ENCODE results near the gene FOXA2. TPM values are rescaled to one million over a fixed set of nuclear protein-coding genes. Genes with fewer than 3 reads are reported as not detected.

Gene FOXA2
- total RNA-seq, 1 experiment from 2014 or later, result 14.4 TPM

DNA sequence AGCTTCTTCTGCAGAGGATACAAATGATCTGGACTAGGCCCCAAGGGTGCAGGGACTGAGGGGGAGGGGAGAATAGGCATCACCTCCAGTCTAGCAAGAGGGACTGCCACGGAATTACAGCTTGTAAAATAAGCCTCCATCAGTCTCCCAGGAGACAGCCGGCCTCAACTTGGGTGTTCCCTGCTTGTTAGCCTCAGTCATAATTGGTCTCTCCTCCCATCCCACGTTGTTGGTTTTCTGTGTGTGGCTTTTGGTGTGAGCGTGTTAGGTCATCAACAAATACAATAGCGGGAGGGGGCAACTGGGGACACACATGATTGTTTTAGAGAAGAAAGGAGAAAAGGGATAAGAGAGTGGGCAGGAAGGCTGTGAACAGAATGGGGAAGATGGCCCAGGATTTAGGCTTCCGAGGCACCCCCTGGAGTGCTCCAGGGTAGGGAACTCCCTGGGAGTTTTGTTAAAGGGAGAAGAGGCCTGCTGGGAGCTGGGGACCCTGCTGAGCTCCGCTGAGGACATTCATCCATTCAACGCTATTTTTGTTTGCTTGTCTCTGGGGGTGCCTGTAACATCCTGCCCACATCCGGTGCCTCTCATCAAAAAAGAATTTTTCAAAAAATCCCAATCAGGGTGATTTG lies 9.2 kb downstream of the FOXA2 start:
- ChIA-PET POLR2A (ENCODE audit: unreplicated experiment) (interaction anchor here (0.7 kb wide), 1 partner anchor 69 kb away, joined by 3 read pairs; no protein-coding TSS in a partner anchor), CTCF (interaction anchor here (0.7 to 0.9 kb wide), 2 partner anchors 63 to 122 kb away, joined by 3 to 7 read pairs; no protein-coding TSS in a partner anchor)
- Histone ChIP-seq H3K9ac (ENCODE audit: low read length) (peak overlapping the region; percentile 53), H3F3A (ENCODE audit: low read length, unreplicated experiment) (no peaks in the 10 kb centered on the region), H3K9me2 (replicated peaks; ENCODE audit: low read length) (no peaks in the 10 kb centered on the region), H3K4me1 (ENCODE audit: insufficient read depth, low read length) (peaks cover 21% of the 10 kb centered on the region), H3K79me2 (ENCODE audit: low read length) (peaks cover 15% of the 10 kb centered on the region; the same call in 1 of the 2 replicates), H3K4me2 (ENCODE audit: low read length) (peak overlapping the region; percentile 32), H3K27me3 (ENCODE audit: low read length) (0 out of 2 replicates have a peak, but pooled peaks cover 6% of the 10 kb centered on the region), H3K9me3 (ENCODE audit: low read length) (no peaks in the 10 kb centered on the region), H3K36me3 (ENCODE audit: low read depth, low read length) (no peaks in the 10 kb centered on the region), H3K27ac (ENCODE audit: low read length) (peak overlapping the region; percentile 80), H2AFZ (ENCODE audit: low read length) (0 out of 2 replicates have a peak overlapping the region, but pooled peaks have one; percentile 19), H4K20me1 (ENCODE audit: low read length) (no peaks in the 10 kb centered on the region), H3K4me3 (ENCODE audit: low read length) (no peak overlapping the region; the same call in 1 of the 2 replicates)
- peak; percentile 59 for DNase-seq
- intact Hi-C loops (cut with micrococcal nuclease), result loop anchor here (5.0 kb wide), 1 partner anchor 123 kb away; no protein-coding TSS in a partner anchor
- peak; percentile 32 for ATAC-seq
- no TSS peak for BruUV-seq (replicated peaks)
- TF ChIP-seq, protein P1, sequence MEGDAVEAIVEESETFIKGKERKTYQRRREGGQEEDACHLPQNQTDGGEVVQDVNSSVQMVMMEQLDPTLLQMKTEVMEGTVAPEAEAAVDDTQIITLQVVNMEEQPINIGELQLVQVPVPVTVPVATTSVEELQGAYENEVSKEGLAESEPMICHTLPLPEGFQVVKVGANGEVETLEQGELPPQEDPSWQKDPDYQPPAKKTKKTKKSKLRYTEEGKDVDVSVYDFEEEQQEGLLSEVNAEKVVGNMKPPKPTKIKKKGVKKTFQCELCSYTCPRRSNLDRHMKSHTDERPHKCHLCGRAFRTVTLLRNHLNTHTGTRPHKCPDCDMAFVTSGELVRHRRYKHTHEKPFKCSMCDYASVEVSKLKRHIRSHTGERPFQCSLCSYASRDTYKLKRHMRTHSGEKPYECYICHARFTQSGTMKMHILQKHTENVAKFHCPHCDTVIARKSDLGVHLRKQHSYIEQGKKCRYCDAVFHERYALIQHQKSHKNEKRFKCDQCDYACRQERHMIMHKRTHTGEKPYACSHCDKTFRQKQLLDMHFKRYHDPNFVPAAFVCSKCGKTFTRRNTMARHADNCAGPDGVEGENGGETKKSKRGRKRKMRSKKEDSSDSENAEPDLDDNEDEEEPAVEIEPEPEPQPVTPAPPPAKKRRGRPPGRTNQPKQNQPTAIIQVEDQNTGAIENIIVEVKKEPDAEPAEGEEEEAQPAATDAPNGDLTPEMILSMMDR (conservative IDR thresholded peaks at IDR 0.05; ENCODE audit: low read depth, low read length), result no peak
- TF ChIP-seq EZH2 (IDR thresholded peaks at IDR 0.05; ENCODE audit: low read length, unreplicated experiment) (no peak), EZH2phosphoT487 (IDR thresholded peaks at IDR 0.05; ENCODE audit: borderline replicate concordance, low read length) (no peak)

DNA sequence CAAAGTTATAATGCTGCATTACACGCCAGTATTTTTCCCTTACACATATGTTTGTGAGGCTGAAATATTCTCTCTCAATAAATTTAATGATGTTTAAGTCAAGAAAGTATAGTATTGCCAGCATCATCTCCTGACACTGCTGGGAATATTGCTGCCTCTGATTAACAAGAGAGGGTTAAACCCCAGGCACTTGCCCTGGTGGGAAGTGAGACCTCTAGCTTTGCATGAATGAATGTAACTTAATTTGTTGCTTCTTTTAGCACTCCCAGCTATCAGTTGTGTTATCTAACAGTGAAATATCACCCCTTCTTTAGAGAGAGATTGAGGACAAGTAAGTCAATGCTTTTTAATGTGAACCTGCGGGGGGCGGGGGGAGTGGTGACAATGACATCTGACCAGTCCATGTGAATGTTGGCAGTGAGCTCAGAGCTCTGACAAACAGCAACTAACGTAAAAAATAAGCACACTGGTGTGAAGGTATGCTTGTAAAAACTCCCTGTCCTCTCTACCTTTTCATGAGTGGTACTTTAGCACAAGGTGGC lies 9.8 kb downstream of the FOXA2 start:
- Histone ChIP-seq H3K4me1 (ENCODE audit: insufficient read depth, low read length) (peaks cover 21% of the 10 kb centered on the region), H3K27me3 (ENCODE audit: low read length) (0 out of 2 replicates have a peak, but pooled peaks cover 6% of the 10 kb centered on the region), H2AFZ (ENCODE audit: low read length) (no peak overlapping the region), H4K20me1 (ENCODE audit: low read length) (no peaks in the 10 kb centered on the region), H3F3A (ENCODE audit: low read length, unreplicated experiment) (no peaks in the 10 kb centered on the region), H3K9me2 (replicated peaks; ENCODE audit: low read length) (no peaks in the 10 kb centered on the region), H3K79me2 (ENCODE audit: low read length) (peaks cover 15% of the 10 kb centered on the region; the same call in 1 of the 2 replicates), H3K4me3 (ENCODE audit: low read length) (no peak overlapping the region), H3K4me2 (ENCODE audit: low read length) (peak overlapping the region; percentile 32; the same call in 1 of the 2 replicates), H3K27ac (ENCODE audit: low read length) (peak overlapping the region; percentile 80), H3K9me3 (ENCODE audit: low read length) (no peaks in the 10 kb centered on the region), H3K9ac (ENCODE audit: low read length) (peak overlapping the region; percentile 53; the same call in 1 of the 2 replicates), H3K36me3 (ENCODE audit: low read depth, low read length) (no peaks in the 10 kb centered on the region)
- ATAC-seq (no peak), DNase-seq (peak; percentile 24)
- intact Hi-C loops (cut with micrococcal nuclease), result loop anchor here (5.0 kb wide), 1 partner anchor 122 kb away; no protein-coding TSS in a partner anchor
- CTCF ChIA-PET, result interaction anchor here (0.7 to 0.9 kb wide), 2 partner anchors 63 to 122 kb away, joined by 3 to 7 read pairs; no protein-coding TSS in a partner anchor
- POLR2A ChIA-PET (ENCODE audit: unreplicated experiment), result interaction anchor here (0.7 kb wide), 1 partner anchor 68 kb away, joined by 3 read pairs; no protein-coding TSS in a partner anchor
- BruUV-seq (replicated peaks), result no TSS peak
- TF ChIP-seq EZH2phosphoT487 (IDR thresholded peaks at IDR 0.05; ENCODE audit: borderline replicate concordance, low read length) (no peak), EZH2 (IDR thresholded peaks at IDR 0.05; ENCODE audit: low read length, unreplicated experiment) (no peak)
- TF ChIP-seq, protein P1 (conservative IDR thresholded peaks at IDR 0.05; ENCODE audit: low read depth, low read length), result 0 out of 2 replicates have a peak, but pooled peaks have one; percentile 13

Data from PC-3 (cell line).